ENCODE data around the gene THEMIS.
A peak's percentile ranks its signal among the peaks of the same experiment; 100 is the strongest.
"Not testable (repeated sequence)": the region's sequence is repeated elsewhere in the genome, so short reads cannot be mapped to it uniquely, and the experiment has no call there.

The THEMIS gene

GRCh38 chr6:127793396-127793795 lies 107.5 kb downstream of the THEMIS start:
- no peak for DNase-seq

GRCh38 chr6:127792616-127793015 lies 108.2 kb downstream of the THEMIS start:
- DNase-seq: no peak

DNA sequence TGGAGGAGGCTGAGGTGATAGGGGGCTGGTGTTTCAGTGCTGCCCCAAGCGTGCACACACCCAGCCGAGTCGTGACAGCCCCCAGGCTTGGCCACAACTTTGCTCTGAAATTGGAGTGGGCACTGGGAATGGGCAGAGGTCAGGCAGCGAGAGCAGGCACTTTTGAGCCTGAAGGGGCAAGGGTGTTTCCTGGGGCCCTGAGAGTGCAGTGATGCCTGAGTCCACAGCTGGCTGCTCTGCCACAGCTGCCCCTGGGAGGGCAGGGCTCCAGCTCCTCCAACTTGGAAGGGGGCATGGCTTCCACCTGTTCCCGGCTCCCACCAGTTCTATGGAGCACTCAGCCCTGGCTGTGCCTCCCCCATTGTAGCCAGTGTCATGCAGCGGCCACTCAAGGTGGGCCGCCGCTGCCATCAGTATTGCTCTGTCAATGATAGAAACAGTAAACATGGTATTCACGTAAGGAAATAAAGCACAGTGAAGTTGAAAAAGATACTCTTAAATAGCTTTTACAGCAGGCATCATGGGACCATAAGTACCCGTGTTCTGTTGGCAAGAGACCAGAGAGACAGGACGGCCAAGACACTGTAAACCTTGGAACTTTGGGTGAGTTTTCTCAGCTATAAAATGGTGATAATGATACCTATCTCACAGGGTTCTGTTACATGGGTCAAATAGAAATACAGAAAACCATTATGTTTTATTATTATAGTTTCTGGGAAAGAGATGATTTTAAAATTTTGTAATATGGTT lies 108.9 kb downstream of the THEMIS start:
- no peak for DNase-seq

DNA sequence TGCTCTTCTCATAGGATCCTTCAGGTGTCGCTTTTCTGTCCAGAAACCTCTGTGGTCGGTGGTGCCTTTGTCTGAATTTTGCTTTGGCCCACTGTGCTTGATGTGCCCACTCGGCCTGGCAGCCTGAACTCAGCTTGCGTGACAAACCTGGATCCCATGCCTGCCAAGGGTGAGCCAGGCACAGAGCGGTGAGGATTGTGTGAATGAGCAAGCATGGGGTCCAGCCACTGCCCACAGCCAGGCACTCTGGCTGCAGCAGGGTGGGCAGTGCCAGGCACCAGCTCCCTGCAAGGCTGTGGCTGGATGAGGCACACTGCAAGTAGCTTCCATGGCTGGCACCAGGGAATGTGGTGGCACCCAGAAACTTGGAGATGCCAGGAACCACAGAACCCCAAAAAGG lies 110.3 kb downstream of the THEMIS start:
- DNase-seq: no peak

GRCh38 chr6:127786109-127786508 lies 114.7 kb downstream of the THEMIS start:
- no peak for DNase-seq

GRCh38 chr6:127784468-127784867 lies 116.4 kb downstream of the THEMIS start:
- no peak for DNase-seq

- not testable (repeated sequence) for DNase-seq
Measured at GRCh38 chr6:127781636-127782272, 119.1 kb downstream of the THEMIS start.

DNA sequence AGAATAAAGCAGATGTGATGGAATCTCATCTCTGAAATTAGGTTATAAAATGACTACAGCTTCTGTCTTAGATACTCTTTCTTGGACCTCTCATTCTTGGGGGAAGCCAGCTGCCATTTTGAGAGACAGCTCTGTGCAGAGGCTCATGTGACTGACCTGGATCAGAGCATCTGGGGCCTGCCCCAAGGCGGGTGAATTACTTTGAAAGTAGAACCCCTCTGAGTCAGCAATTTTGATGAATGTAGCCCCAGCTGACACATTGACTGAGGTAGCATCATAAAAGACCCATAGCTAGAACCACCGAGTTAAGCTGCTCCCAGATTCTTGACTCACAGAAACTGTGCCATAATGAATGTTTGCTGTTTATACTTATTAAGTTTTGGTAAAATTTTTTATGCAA lies 124.5 kb downstream of the THEMIS start:
- no peak for DNase-seq

DNA sequence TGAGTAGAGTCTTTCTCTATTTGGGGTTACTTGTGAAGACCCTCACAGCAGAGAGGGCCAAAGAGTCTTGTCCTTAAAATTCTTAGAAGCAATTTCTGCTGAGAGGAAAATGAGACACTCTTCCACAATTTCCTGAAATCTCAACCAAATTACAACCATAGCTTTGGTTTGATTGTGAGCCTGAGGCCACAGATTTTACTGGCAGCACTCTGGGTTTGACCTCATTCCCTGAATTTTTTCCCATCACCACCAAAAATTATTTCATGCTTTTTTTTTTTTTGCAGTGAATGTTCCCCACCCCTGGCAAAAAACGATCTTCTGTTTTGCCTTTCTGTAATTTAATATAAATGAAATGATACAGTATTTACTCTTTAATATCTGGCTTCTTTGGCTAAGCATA lies 125.5 kb downstream of the THEMIS start:
- DNase-seq: no peak

DNA sequence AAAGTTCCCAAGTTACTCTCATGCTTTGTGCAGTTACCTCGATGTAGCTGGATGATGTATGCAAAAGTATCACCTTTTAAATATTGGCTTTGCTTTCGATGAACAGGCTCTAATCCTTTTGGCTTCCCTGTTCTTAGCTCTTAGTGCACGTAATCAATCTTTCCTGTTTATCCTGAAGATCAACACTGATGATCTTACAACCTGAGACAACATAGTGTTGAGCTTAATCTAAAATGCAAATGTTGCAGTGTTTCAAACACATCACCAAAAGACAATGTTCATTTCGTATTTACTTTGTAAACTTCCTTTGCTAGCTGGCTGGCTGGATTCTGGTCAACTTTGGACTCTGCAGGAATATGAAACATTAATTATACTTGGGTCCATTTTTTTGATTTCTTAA lies 132.1 kb downstream of the THEMIS start:
- no peak for DNase-seq

DNA sequence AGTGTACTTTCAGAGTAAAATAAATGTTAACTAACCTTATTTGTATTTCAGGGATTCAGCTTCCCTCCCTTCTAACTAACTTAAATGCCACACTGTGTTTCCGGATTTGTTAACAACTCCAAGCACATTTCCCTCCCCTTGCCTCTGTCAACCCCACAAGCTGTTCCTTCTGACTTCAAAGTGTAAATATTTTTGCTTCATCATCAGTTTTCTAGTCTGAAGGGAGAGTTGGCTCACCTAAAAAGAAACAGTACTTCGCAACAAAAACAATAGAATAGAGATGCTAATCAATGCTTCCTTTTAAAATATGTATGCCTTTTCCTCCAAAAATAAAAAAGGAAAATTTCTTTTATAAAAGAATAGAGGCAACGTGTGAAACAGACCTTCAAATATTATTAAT lies 132.6 kb downstream of the THEMIS start:
- no peak for DNase-seq

DNA sequence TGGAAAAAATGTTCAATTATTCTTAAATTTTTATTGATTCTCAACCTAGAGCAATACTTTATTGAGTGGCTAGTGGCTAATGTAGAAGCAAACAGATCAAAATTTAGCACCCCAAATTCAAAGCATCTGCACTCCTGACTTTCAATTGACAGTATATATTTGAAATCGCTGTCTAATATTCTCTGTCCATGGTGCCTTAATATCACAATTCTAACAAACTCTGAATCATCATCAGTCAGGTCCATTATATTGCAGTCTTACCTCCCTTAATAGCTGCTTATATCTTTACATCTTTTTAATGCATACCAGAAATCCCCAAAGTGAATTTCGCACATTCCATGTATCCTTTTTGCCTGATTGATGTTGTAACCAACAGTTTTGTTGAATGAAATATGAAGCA lies 134.9 kb downstream of the THEMIS start:
- DNase-seq: no peak

GRCh38 chr6:127762284-127762683 lies 138.6 kb downstream of the THEMIS start:
- no peak for DNase-seq

DNA sequence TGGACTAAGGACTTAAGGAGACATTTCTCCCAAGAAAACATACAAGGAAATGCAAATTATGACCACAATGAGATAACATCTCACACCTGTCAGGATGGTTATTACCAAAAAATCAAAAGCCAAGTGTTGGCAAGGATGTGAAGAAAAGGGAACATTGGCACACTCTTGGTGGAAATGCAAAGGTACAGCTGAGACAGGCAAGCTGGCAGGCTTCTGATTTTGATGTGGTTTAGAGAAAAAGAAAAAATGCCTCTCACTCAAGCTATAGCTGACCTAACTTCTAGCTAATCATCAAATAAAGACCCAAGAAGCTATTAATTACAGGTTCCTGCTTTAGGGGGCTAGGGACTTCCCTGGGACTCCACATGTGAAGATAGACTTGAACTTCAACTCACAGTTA lies 139.8 kb downstream of the THEMIS start:
- no peak for DNase-seq

GRCh38 chr6:127749095-127749494 lies 151.8 kb downstream of the THEMIS start:
- DNase-seq: no peak

- DNase-seq: no peak
Measured at GRCh38 chr6:127748290-127748689, 152.6 kb downstream of the THEMIS start.

DNA sequence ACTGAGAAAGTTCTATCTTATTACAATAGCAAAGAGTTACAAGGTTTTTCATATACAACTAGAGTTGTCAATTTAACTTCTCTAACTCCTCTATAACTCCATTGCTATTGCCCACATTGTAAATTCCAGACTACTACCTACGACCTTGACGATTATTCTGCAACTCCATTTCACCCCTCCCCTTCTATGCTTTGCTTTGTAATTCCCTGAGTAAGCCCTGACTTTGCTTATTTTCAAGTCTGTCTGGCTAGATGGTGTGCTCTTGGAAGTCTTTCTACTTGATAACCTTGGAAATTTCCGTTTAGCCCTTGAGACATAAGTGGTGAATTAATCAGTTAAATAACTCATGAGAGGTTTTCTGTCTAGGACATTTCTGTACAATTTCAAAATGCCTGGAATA lies 162.4 kb downstream of the THEMIS start:
- DNase-seq: no peak

DNA sequence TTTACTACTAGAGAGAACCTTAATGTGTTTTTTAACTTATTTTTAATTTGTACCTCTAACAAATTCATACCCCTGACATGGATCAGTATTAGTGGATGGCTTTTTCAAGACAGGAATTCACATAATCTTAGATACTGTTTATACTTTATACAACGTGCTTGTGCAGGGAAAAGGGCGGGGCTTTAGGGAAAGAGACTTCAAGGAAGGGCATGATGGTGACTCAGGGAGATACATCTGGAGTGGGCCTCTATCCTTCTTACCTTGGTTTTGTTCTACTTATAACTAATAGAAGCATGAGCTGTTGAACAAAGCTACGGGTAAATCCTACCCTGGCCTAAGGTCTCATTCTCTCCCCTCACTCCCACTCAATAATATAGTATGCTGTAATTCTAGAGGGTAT lies 163.1 kb downstream of the THEMIS start:
- DNase-seq: no peak

DNA sequence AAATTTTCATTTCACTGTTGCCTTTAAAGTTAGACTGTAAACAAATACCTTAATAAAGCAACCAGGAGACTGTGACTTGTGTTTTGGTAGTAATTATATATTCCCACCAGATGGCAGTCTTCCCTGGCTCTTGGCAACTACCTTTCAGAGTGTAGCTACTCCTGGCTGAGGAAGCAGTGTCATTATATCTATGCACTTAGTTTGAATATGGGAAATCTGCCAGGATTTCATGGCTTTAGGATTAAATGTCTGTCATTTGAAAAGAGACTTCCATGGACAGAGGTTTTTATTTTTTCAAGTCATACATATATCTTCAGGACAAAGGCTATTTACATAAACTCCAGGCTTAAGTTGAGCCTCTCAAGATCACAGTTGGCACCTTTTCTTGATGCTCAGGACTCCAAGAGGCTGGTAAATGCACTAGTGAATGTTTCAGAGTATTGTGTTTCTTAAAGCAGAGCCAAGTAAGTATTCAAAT lies 163.8 kb downstream of the THEMIS start:
- DNase-seq: peak; percentile 8

DNA sequence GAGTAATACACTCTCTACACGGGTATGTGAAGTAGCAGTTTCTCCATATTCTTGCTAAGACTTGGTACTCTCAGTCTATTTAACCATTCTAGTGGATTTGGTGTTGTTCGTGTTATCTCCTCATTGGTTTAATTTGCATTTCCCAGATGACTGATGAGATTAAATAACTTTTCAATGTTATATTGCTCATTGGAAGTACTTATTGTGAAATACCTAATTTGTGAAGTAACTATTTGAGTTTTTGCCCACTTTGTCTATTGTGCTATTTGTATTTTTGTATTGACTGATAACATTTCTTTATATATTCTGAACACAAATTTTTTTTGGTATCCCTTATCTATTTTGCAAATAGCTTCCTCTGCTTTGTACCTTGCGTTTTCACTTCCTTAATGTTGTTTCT lies 167.9 kb downstream of the THEMIS start:
- no peak for DNase-seq

DNA sequence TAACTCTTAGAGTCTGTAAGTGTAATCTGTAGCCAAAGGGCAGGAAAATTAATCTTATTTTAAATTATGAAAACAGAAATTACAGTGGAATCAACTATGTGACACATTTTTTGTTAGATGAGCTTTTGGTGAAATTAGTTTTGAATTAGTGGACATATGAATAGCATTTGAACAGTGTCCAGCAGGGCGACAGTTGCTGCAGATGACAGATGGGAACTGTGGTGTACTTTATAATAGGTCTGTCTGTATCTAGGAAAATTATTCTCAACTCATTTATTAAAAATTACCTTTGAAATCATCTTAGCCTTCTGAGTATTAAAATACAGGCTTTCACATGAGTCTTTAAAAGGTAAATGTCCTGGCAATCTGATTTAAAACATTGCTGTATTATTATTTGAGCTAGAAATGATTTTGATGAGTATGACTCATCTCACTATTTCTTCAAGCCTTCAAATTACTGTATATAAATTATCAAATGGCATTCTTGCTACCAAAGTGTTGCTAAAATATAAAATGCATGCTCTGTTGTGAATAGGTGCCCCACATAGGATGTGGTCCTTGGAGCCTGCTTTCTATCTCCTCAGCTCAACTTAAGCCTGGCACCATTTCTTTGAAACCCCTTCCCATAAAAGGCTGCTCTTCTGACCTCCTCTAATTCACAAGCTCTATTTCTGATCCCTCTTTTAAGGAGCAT lies 173.5 kb downstream of the THEMIS start:
- no peak for DNase-seq

DNA sequence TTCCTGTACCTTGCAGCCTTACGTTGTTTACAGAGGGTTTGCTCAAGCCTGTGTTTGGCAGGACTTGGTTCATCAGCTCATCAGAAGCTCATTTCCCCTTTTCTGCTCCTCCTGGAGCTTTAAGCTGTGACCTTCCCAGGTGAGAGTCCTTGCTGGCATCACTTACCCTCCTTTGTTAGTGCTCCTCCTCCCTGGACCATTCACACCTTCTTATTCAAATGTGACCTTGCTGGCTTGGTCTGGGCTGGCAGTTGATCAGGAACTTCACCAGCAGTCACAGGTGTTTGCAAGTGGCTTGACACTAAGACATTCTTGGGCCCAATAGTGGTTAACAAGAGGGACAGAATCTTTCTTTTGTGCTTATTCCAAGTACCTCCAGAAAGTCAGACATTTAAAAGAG lies 175.0 kb downstream of the THEMIS start:
- no peak for DNase-seq

DNA sequence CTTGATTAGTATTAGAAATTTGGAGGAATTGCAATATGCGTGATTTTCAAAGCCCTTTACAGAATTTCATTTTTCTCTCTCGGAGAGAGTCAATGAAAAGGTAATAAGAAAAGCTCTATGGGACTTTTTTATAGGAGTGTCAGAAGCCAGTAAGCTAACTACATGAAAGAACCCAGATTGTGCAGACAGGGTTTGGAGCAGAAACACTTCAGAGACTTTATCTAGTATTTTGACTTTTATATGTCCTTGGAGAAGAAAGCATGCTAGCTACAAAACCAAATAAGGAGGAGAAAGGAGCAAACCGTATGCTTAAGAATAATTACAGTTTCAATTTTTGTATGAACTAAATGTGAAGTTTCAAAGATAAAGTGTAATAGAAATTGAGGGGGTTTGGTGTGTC lies 182.2 kb downstream of the THEMIS start:
- no peak for DNase-seq

GRCh38 chr6:127717384-127717783 lies 183.5 kb downstream of the THEMIS start:
- no peak for DNase-seq
